SIG-M5 treated with dmso at 0.1 percent for 504 hours (cell line): ENCODE results near the gene PCYT2.
A peak's percentile ranks its signal among the peaks of the same experiment; 100 is the strongest.
"Not testable (repeated sequence)": the region's sequence is repeated elsewhere in the genome, so short reads cannot be mapped to it uniquely, and the experiment has no call there.

Experiments used
- DNase-seq: peaks from one replicate; lab custom pipeline; 2025; ENCODE audit not compliant: unreplicated experiment; lab: John Stamatoyannopoulos, UW

The PCYT2 gene

GRCh38 chr17:81927653-81928543 is 16.7 kb upstream of the PCYT2 start, which contains the start of gene MAFG:
MAFG (minus strand) TSS chr17:81927735; CDS start chr17:81923185, 4,550 bp downstream.
- peak; percentile 87 for DNase-seq

- no peak for DNase-seq
Observed at GRCh38 chr17:81927152-81927652, 16.0 kb upstream of the PCYT2 start.

GRCh38 chr17:81926451-81927151 is 15.4 kb upstream of the PCYT2 start:
- DNase-seq = peak; percentile 87

GRCh38 chr17:81925860-81926450 is 14.8 kb upstream of the PCYT2 start:
- DNase-seq = no peak

GRCh38 chr17:81924557-81925532 is 13.6 kb upstream of the PCYT2 start:
- DNase-seq = peak; percentile 44

- DNase-seq = peak; percentile 96
Observed at GRCh38 chr17:81923302-81924260, 12.4 kb upstream of the PCYT2 start.

- peak; percentile 83 for DNase-seq
Observed at GRCh38 chr17:81922566-81923301, 11.5 kb upstream of the PCYT2 start.

- peak; percentile 73 for DNase-seq
Observed at GRCh38 chr17:81921996-81922565, 10.9 kb upstream of the PCYT2 start.

GRCh38 chr17:81921537-81921862 is 10.3 kb upstream of the PCYT2 start:
- DNase-seq = no peak

GRCh38 chr17:81920612-81921536 is 9.7 kb upstream of the PCYT2 start:
- peak; percentile 93 for DNase-seq

- DNase-seq = peak; percentile 66
Observed at GRCh38 chr17:81918832-81919545, 7.8 kb upstream of the PCYT2 start.

- DNase-seq = not testable (repeated sequence)
Observed at GRCh38 chr17:81918333-81918669, 7.1 kb upstream of the PCYT2 start.

GRCh38 chr17:81917565-81918332 is 6.5 kb upstream of the PCYT2 start, which contains the start of gene SIRT7:
SIRT7 (minus strand) TSS chr17:81918176; CDS start chr17:81918131, 45 bp downstream.
- peak; percentile 78 for DNase-seq

GRCh38 chr17:81916234-81917001 is 5.2 kb upstream of the PCYT2 start:
- peak; percentile 70 for DNase-seq

GRCh38 chr17:81915331-81915730 is 4.1 kb upstream of the PCYT2 start:
- no peak for DNase-seq
